Measurements from ENCODE around the gene PCSK6. TPM values are rescaled to one million over a fixed set of nuclear protein-coding genes. Genes with fewer than 3 reads are reported as not detected.

Gene PCSK6
- total RNA-seq, 2 experiments from 2014 or later: 2.7 to 3.0 TPM

DNA sequence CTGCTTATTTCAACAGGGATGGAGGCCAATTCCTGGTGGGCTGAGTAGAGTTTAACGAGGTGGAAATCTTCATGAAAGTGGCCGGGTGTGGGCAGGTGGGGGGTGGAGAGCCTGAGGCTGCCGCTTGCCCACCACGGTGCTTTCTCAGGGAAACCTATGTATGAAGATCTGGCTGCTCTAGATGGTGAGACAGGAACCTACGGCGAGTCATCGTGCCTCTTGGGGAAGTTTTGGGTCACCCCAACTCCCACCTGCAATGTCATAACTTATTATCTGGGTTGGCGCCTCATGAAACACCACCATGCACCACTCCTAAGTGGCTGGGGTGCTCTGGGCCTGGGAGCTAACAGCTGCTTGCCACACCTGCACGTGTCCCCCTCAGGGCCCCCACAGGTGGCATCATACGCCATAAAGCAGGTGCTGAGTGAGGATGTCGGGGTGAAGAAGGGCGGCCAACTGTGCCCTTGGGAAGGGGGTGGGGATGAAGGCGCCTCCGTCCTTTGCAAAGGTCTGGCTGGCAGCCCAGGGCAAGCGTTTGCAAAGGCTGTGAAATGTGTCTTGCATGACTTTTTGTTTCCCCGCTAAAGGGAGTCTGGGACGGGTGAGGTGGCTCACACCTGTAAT lies 166.5 kb downstream of the PCSK6 start:
- ChIA-PET POLR2A (no interaction called here), CTCF (interaction anchor here (3.3 kb wide), 1 partner anchor 11 kb away, joined by 46 read pairs; no protein-coding TSS in a partner anchor)
- intact Hi-C loops (cut with micrococcal nuclease): loop anchor here (10.0 kb wide), 1 partner anchor 172 kb away; no protein-coding TSS in a partner anchor
- Mint-ChIP-seq H3K4me3 (no peak overlapping the region), H3K27ac (no peak overlapping the region), H3K27me3 (no peaks in the 10 kb centered on the region), H3K9me3 (no peaks in the 10 kb centered on the region), H3K4me1 (ENCODE audit: low read depth) (peaks cover 14% of the 10 kb centered on the region), H3K36me3 (ENCODE audit: low read depth) (no peaks in the 10 kb centered on the region)
- no peak for ATAC-seq
- TF ChIP-seq, protein P1, sequence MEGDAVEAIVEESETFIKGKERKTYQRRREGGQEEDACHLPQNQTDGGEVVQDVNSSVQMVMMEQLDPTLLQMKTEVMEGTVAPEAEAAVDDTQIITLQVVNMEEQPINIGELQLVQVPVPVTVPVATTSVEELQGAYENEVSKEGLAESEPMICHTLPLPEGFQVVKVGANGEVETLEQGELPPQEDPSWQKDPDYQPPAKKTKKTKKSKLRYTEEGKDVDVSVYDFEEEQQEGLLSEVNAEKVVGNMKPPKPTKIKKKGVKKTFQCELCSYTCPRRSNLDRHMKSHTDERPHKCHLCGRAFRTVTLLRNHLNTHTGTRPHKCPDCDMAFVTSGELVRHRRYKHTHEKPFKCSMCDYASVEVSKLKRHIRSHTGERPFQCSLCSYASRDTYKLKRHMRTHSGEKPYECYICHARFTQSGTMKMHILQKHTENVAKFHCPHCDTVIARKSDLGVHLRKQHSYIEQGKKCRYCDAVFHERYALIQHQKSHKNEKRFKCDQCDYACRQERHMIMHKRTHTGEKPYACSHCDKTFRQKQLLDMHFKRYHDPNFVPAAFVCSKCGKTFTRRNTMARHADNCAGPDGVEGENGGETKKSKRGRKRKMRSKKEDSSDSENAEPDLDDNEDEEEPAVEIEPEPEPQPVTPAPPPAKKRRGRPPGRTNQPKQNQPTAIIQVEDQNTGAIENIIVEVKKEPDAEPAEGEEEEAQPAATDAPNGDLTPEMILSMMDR (IDR thresholded peaks at IDR 0.05): no peak
- DNase-seq: peak; percentile 42

DNA sequence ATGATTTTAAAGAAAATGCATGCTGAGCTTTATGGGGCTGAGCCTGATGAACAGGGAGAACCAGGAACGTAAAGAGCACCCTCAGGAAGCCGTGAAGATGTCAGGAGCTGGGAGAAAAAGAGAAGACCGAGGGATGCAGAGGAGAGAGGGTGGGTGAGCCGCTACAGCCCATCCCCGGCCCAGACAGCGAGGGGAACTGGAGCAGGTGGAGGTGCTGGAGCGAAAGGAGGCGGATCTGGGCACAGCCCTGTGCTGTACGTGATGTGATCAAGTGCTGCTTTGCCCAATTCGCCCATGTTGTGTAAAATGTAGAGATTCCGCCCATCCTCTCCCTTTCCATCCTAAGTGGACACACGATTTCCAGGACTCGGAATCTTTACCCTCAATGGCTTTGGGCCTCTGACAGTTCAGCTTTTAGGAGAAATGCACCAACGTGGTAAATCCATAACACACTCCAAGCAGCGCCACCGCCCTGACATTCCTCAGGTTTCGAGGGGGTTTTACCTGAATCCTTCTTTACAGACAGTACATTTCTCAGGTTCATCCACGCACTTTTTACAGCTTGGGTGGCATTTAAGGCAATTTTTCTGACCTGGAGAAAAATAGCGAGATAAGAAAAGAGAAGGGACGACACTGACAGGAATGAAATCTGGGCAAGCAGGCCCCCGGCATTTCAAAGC lies 167.4 kb downstream of the PCSK6 start:
- no peaks in the 10 kb centered on the region for H3K36me3 Mint-ChIP-seq (ENCODE audit: low read depth)
- no peak overlapping the region for H3K4me3 Mint-ChIP-seq
- ChIA-PET CTCF (interaction anchor here (1.3 to 6.9 kb wide), 6 partner anchors 12 to 179 kb away, joined by 3 to 50 read pairs (median 18); partner anchors contain the start of gene SNRPA1), POLR2A (interaction anchor here (0.8 kb wide), 1 partner anchor 12 kb away, joined by 4 read pairs; no protein-coding TSS in a partner anchor)
- H3K9me3 Mint-ChIP-seq: no peaks in the 10 kb centered on the region
- ATAC-seq (no peak), DNase-seq (no peak)
- TF ChIP-seq, protein P1 (IDR thresholded peaks at IDR 0.05): no peak
- intact Hi-C loops (cut with micrococcal nuclease): loop anchor here (10.0 kb wide), 1 partner anchor 173 kb away; no protein-coding TSS in a partner anchor
- H3K27me3 Mint-ChIP-seq: no peaks in the 10 kb centered on the region
- no peak overlapping the region for H3K27ac Mint-ChIP-seq
- H3K4me1 Mint-ChIP-seq (ENCODE audit: low read depth): peaks cover 14% of the 10 kb centered on the region

DNA sequence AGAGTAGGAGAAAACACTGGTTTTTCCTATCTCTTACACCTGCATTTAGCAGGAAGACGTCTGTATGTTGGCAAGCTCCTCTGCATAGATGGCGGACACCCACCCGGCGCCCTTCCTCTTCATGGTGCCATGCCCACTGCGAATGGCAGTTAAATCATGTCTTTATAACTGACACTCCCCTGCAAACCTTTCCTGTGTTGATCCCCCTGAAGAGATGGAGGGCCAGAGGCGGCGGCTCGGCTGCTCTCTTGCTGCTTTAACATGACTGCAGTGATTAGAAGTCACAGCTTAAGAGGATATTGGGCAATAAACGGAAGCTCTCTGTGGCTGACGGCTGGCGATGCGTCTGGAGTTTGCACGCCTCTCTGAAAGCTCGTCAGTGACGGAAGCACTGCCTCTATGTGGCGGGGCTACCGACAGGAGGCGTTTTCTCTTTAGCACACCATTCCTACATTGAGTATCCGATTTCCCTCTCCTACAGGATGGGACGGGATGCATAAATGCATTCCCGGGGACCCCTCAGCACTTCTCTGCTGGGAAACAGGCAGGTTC lies 168.9 kb downstream of the PCSK6 start:
- H3K36me3 Mint-ChIP-seq (ENCODE audit: low read depth): no peaks in the 10 kb centered on the region
- no peaks in the 10 kb centered on the region for H3K27me3 Mint-ChIP-seq
- H3K9me3 Mint-ChIP-seq: no peaks in the 10 kb centered on the region
- ChIA-PET POLR2A (interaction anchor here (0.8 to 2.3 kb wide), 6 partner anchors 11 to 332 kb away, joined by 3 to 13 read pairs (median 4); partner anchors contain the start of gene SNRPA1), CTCF (interaction anchor here (0.6 to 6.9 kb wide), 23 partner anchors 13 to 352 kb away, joined by 3 to 50 read pairs (median 4); partner anchors contain the start of gene SNRPA1)
- peaks cover 14% of the 10 kb centered on the region for H3K4me1 Mint-ChIP-seq (ENCODE audit: low read depth)
- intact Hi-C loops (cut with micrococcal nuclease): loop anchor here (10.0 kb wide), 1 partner anchor 174 kb away; no protein-coding TSS in a partner anchor
- H3K4me3 Mint-ChIP-seq: peak overlapping the region; percentile 81
- TF ChIP-seq, protein P1 (IDR thresholded peaks at IDR 0.05): peak; percentile 82
- peak overlapping the region; percentile 91 for H3K27ac Mint-ChIP-seq
- peak; percentile 87 for DNase-seq
- peak; percentile 99 for ATAC-seq

DNA sequence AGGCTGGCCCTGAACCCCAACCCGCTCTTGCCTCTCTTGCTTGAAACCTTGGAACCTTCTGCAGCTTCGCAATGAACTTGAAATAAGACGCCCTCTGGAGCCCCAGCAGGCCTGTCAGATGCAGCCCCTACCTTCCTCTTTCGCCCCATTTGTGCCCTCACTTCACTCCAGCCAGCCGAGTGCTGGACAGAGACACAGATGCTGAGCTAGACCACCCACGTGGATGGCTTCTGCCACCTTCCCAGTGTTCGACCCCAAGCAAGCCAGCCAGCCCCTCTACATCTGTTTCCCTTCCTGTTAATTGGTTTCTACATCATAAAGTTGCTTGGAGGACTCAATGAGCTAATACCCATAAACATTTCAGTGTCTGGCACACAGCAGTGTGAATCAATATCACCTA lies 170.7 kb downstream of the PCSK6 start:
- ATAC-seq (no peak), DNase-seq (no peak)
- no peaks in the 10 kb centered on the region for H3K36me3 Mint-ChIP-seq (ENCODE audit: low read depth)
- no peak overlapping the region for H3K4me3 Mint-ChIP-seq
- ChIA-PET POLR2A (interaction anchor here (0.6 to 2.3 kb wide), 3 partner anchors 12 to 25 kb away, joined by 3 to 13 read pairs (median 6); partner anchors contain the start of gene SNRPA1), CTCF (interaction anchor here (0.5 to 6.9 kb wide), 6 partner anchors 16 to 334 kb away, joined by 3 to 50 read pairs (median 18); partner anchors contain the start of gene SNRPA1)
- no peak overlapping the region for H3K27ac Mint-ChIP-seq
- peaks cover 14% of the 10 kb centered on the region for H3K4me1 Mint-ChIP-seq (ENCODE audit: low read depth)
- intact Hi-C loops (cut with micrococcal nuclease): no loop called here
- no peaks in the 10 kb centered on the region for H3K9me3 Mint-ChIP-seq
- TF ChIP-seq, protein P1 (IDR thresholded peaks at IDR 0.05): no peak
- no peaks in the 10 kb centered on the region for H3K27me3 Mint-ChIP-seq
